Endothelial cell of umbilical vein (primary cell): ENCODE results near the gene CCDC9. TPM values are rescaled to one million over a fixed set of nuclear protein-coding genes. Genes with fewer than 3 reads are reported as not detected.

Experiments
- BruUV-seq: library from RNA; stranded (reverse); fragments of 400-500 nt; replicated peaks from 2 replicates; lab custom pipeline; 2021; lab: Mats Ljungman, UMichigan
- CTCF ChIA-PET: fragments of 300-600, 350-600 bp; sonication (Branson Sonifier 250); formaldehyde crosslinking; loops from one replicate; lab custom pipeline; 2021; ENCODE audit warnings: antibody characterized with exemption, inconsistent platforms; lab: Charles Lee
- POLR2A ChIA-PET: fragments of 300-600, 350-600 bp; sonication (Branson Sonifier 250); formaldehyde crosslinking; loops from one replicate; lab custom pipeline; 2021; ENCODE audit warnings: antibody characterized with exemption, inconsistent platforms; lab: Charles Lee
- DNase-seq: peaks from one replicate; pipeline ENCODE4 v3.0.0-alpha.2; 2011; ENCODE audit warnings: low read depth, low spot score
- FAIRE-seq: peaks from 2 replicates; lab custom pipeline; 2011; peaks lifted over from hg19 to GRCh38; lab: Jason Lieb, UNC
- H2AFZ ChIP-seq: 2 replicates; pipeline ENCODE4 v1.6.0; 2012; ENCODE audit warnings: low read depth, low read length, control low read depth, inconsistent platforms
- H3K27ac ChIP-seq: 2 replicates; pipeline ENCODE4 v1.5.1; 2011; ENCODE audit warnings: low read depth, mild to moderate bottlenecking, control low read depth, low read length, moderate library complexity; ENCODE audit not compliant: insufficient read depth
- H3K27me3 ChIP-seq, 2 experiments: 2 replicates each; pipeline versions ENCODE4 v1.6.0 to v1.6.1; 2011; ENCODE audit warnings: low read length in 2 of 2, mixed read lengths in 1 of 2; ENCODE audit not compliant: control insufficient read depth in 2 of 2, insufficient read depth in 2 of 2
- H3K36me3 ChIP-seq, 2 experiments: 2 replicates in 1 of 2; 3 replicates in 1 of 2; pipeline ENCODE4 v1.5.1; 2011; ENCODE audit warnings: low read length in 2 of 2, mild to moderate bottlenecking in 1 of 2, moderate library complexity in 1 of 2; ENCODE audit not compliant: control insufficient read depth in 2 of 2, insufficient read depth in 2 of 2; ENCODE audit errors: extremely low read depth in 1 of 2
- H3K4me1 ChIP-seq: 3 replicates; pipeline ENCODE4 v1.5.1; 2011; ENCODE audit warnings: mild to moderate bottlenecking, low read length; ENCODE audit not compliant: control insufficient read depth, insufficient read depth; ENCODE audit errors: extremely low read depth
- H3K4me2 ChIP-seq: 2 replicates; pipeline ENCODE4 v1.6.1; 2011; ENCODE audit warnings: low read length, control low read depth, mixed read lengths; ENCODE audit not compliant: insufficient read depth
- H3K4me3 ChIP-seq, 3 experiments: fragments of 200-600 bp in 1 of 3; sonication (generic), shearing (Covaris generic) in 1 of 3; replicated peaks in 1 of 3; 2 replicates each; pipeline ENCODE4 v1.5.1; 2011 to 2016; ENCODE audit warnings: control low read depth in 3 of 3, low read length in 3 of 3, mild to moderate bottlenecking in 2 of 3, inconsistent platforms in 1 of 3, low read depth in 1 of 3, moderate library complexity in 1 of 3; ENCODE audit not compliant: insufficient read depth in 1 of 3
- H3K79me2 ChIP-seq: 2 replicates; pipeline ENCODE4 v1.6.0; 2012; ENCODE audit warnings: low read length, inconsistent platforms; ENCODE audit not compliant: control insufficient read depth, insufficient read depth
- H3K9ac ChIP-seq: replicated peaks from 2 replicates; pipeline ENCODE3; 2011; ENCODE audit warnings: low read length, control low read depth; ENCODE audit not compliant: insufficient read depth; ENCODE audit errors: extremely low read depth
- H3K9me1 ChIP-seq: replicated peaks from 3 replicates; pipeline ENCODE4 v1.6.0; 2011; ENCODE audit warnings: mild to moderate bottlenecking, low read length; ENCODE audit not compliant: control insufficient read depth, insufficient read depth; ENCODE audit errors: extremely low read depth
- H3K9me3 ChIP-seq: replicated peaks from 2 replicates; pipeline ENCODE4 v1.5.1; 2012; ENCODE audit warnings: low read length, inconsistent platforms; ENCODE audit not compliant: control insufficient read depth, insufficient read depth
- H4K20me1 ChIP-seq: replicated peaks from 2 replicates; pipeline ENCODE3; 2011; ENCODE audit warnings: mild to moderate bottlenecking, low read length; ENCODE audit not compliant: control insufficient read depth, insufficient read depth; ENCODE audit errors: extremely low read depth
- EZH2 ChIP-seq: IDR thresholded peaks from 2 replicates; pipeline ENCODE4 v1.6.1; 2012; ENCODE audit warnings: borderline replicate concordance, low read depth, mild to moderate bottlenecking, moderate library complexity, low read length, inconsistent platforms; ENCODE audit not compliant: severe bottlenecking
- MAX ChIP-seq: IDR thresholded peaks from 2 replicates; pipeline ENCODE4 v1.6.1; 2011; ENCODE audit not compliant: insufficient read depth, insufficient read length
- MYC ChIP-seq: IDR thresholded peaks from one replicate; pipeline ENCODE4 v1.6.1; 2011; ENCODE audit warnings: mild to moderate bottlenecking, low read depth, low read length
- POLR2A ChIP-seq: IDR thresholded peaks from 2 replicates; pipeline ENCODE4 v1.6.1; 2012; ENCODE audit warnings: low read depth, mild to moderate bottlenecking, control low read depth, low read length
- dilution Hi-C: fragments of 300-500 bp; cut with MboI; formaldehyde crosslinking; loops from one replicate; pipeline ENCODE4 v1.15.0; 2019; ENCODE audit warnings: low sequenced_read_pairs; ENCODE audit not compliant: extremely low pct_ligation_motif_present
- intact Hi-C: fragments of 100-400 bp; cut with micrococcal nuclease; formaldehyde crosslinking; loops from one replicate; pipeline ENCODE4 v1.10.0; 2022
- polyA plus RNA-seq, 4 experiments: library from polyadenylated mRNA; depleted of rRNA in 3 of 4; stranded (reverse) in 3 of 4; unstranded in 1 of 4; fragments of >200 nt; gene quantifications; 2 replicates each; pipeline versions ENCODE4 v1.2.1 to v1.2.3, GENCODE V29; 2011 to 2012; ENCODE audit warnings: missing spikeins in 1 of 4
- total RNA-seq: library from RNA; stranded (reverse); gene quantifications from 2 replicates; pipeline ENCODE4 v1.2.3, GENCODE V29; 2021
- TF ChIP-seq, protein P1 (sequence below), 2 donors: IDR thresholded peaks; 1 replicate in 1 of 2; 2 replicates in 1 of 2; pipeline ENCODE4 v1.5.1; 2011; ENCODE audit warnings: low read length in 2 of 2, mild to moderate bottlenecking in 2 of 2, moderate library complexity in 2 of 2, control low read depth in 1 of 2, inconsistent platforms in 1 of 2, low read depth in 1 of 2; ENCODE audit not compliant: insufficient read depth in 1 of 2; ENCODE audit errors: extremely low read depth in 1 of 2

The CCDC9 gene
- total and polyA plus RNA-seq, 2 donors (not counting 3 experiments of a cell fraction or from before 2014, with no cell fraction given), result 6.0 to 26.9 TPM

GRCh38 chr19:47316513-47316912, 60.2 kb downstream of the CCDC9 start:
- ChIA-PET CTCF (interaction anchor here (1.0 to 2.0 kb wide), 4 partner anchors 11 to 32 kb away, joined by 3 to 5 read pairs (median 4); partner anchors contain the start of gene DHX34), POLR2A (interaction anchor here (1.3 kb wide), 1 partner anchor 32 kb away, joined by 3 read pairs; no protein-coding TSS in a partner anchor)
- no peak for TF ChIP-seq MYC
- no peak for TF ChIP-seq EZH2
- TF ChIP-seq POLR2A, result no peak
- TF ChIP-seq, protein P1, sequence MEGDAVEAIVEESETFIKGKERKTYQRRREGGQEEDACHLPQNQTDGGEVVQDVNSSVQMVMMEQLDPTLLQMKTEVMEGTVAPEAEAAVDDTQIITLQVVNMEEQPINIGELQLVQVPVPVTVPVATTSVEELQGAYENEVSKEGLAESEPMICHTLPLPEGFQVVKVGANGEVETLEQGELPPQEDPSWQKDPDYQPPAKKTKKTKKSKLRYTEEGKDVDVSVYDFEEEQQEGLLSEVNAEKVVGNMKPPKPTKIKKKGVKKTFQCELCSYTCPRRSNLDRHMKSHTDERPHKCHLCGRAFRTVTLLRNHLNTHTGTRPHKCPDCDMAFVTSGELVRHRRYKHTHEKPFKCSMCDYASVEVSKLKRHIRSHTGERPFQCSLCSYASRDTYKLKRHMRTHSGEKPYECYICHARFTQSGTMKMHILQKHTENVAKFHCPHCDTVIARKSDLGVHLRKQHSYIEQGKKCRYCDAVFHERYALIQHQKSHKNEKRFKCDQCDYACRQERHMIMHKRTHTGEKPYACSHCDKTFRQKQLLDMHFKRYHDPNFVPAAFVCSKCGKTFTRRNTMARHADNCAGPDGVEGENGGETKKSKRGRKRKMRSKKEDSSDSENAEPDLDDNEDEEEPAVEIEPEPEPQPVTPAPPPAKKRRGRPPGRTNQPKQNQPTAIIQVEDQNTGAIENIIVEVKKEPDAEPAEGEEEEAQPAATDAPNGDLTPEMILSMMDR (IDR thresholded peaks at IDR 0.05; ENCODE audit: extremely low read depth in 1 of 2, insufficient read depth in 1 of 2, low read depth in 1 of 2, low read length in 2 of 2), result no peak
- no peak for TF ChIP-seq MAX
- H3K27ac ChIP-seq, result no peak overlapping the region
- no peak overlapping the region for H3K9ac ChIP-seq
- FAIRE-seq, result no peak
- intact Hi-C loops (no loop called here), dilution Hi-C loops (no loop called here)
- H2AFZ ChIP-seq, result no peak overlapping the region
- H3K9me1 ChIP-seq, result no peaks in the 10 kb centered on the region
- no peaks in the 10 kb centered on the region for H3K4me1 ChIP-seq
- DNase-seq, result no peak
- H3K9me3 ChIP-seq, result no peaks in the 10 kb centered on the region
- no peak overlapping the region for H3K4me2 ChIP-seq
- H3K36me3 ChIP-seq, result no peaks in the 10 kb centered on the region
- no TSS peak for BruUV-seq
- H3K27me3 ChIP-seq, result peaks cover 0 to 3% of the 10 kb centered on the region in 2 experiments
- H3K79me2 ChIP-seq, result no peaks in the 10 kb centered on the region
- no peak overlapping the region for H3K4me3 ChIP-seq
- H4K20me1 ChIP-seq, result no peaks in the 10 kb centered on the region
